ENCODE measurements around the gene C1QTNF6.

C1QTNF6 gene

GRCh38 chr22:37146051-37146385 is 42.0 kb downstream of the C1QTNF6 start:
- no peak for DNase-seq (ENCODE audit: low read depth in 3 of 3, low spot score in 1 of 3)

DNA sequence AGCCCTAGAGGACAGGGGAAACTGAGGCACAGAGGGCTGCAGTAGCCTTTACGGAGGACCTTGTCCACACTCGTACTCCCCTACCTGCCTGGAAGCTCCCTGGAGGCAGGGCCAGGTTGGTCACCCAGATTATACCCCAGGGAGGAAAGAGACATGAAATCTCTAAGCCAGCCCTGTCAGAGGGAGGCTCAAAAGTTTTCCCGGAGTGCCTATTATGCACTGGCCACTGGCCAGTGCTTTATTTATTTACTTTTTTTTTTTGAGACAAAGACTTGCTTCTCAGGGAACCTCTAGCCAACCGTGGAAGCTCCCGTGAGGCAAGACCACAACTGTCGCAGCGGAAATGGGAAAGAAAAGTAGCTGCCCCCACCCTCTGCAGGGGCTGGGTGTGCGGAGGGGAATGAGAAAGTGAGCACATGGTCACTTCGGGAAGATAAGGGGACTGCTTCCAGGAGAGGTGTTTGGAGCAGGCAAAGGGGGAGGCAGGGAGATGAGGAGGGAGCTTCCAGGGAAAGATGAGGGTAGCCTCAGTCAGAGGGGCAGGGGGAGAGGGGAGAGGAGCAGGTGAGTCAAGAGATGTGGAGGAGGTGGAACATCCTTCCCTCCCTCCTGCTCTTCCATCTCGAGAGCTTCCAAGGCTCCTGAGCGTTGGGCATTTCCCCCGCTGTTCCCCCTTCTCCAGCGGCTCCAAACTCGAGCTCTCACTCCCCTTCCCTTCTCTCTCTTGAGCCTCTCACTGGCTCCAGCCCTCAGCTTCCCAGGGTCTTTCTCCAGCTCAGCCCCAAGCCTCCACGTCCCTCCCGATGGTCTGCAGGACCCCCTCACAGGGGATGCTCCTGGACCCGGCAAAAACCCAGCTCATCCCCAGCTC is 42.6 kb downstream of the C1QTNF6 start:
- no peak for DNase-seq (ENCODE audit: low read depth in 3 of 3, low spot score in 1 of 3)

GRCh38 chr22:37144180-37144554 is 43.9 kb downstream of the C1QTNF6 start:
- DNase-seq (ENCODE audit: low read depth in 3 of 3, low spot score in 1 of 3): no peak

DNA sequence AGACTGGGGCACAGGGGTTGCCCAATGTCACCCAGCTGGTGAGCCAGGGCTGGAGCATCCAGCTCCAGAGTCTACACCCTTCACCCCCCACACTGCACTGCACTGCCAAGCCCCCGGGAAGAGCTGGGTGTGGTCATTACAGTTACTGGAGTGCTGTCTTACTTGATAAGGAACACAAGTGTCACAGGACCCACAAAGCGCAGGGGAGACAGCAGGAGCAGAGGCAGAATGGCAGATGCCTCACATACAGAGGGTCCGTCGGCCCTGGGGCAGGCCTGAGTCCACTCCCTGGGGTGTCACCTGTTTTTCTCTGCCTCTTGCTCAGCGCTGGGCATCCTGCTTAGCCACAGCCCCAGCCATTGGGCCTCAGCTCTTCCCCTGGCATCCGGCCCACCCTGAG is 46.1 kb downstream of the C1QTNF6 start:
- DNase-seq (ENCODE audit: low read depth in 3 of 3, low spot score in 1 of 3): no peak

DNA sequence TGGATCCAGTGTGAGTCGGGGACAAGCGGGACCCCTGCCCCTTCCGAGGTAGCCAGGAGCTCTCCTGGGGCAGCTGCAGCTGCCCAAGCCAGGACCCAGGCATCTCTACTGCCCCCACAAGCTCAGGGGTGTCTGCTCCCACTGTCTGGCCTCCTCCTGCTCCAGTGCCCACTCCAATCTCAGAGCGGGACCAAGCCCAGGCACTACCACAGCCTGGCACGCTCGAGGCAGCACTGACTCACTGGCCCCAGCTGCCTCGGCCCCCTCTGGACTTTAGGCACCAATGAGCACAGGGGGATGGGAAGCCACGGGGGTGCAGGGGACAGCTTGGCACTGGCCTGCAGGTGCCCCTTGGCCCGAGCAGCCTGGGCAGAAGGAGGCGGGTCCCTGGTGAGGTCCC is 46.6 kb downstream of the C1QTNF6 start:
- no peak for DNase-seq (ENCODE audit: low read depth in 3 of 3, low spot score in 1 of 3)

- DNase-seq (ENCODE audit: low read depth in 3 of 3, low spot score in 1 of 3): no peak
Measured at GRCh38 chr22:37140686-37141323, 47.2 kb downstream of the C1QTNF6 start.

- DNase-seq (ENCODE audit: low read depth in 3 of 3, low spot score in 1 of 3): no peak
Measured at GRCh38 chr22:37139762-37140161, 48.3 kb downstream of the C1QTNF6 start.

- no peak for DNase-seq (ENCODE audit: low read depth in 3 of 3, low spot score in 1 of 3)
Measured at GRCh38 chr22:37138849-37139561, 49.0 kb downstream of the C1QTNF6 start.

DNA sequence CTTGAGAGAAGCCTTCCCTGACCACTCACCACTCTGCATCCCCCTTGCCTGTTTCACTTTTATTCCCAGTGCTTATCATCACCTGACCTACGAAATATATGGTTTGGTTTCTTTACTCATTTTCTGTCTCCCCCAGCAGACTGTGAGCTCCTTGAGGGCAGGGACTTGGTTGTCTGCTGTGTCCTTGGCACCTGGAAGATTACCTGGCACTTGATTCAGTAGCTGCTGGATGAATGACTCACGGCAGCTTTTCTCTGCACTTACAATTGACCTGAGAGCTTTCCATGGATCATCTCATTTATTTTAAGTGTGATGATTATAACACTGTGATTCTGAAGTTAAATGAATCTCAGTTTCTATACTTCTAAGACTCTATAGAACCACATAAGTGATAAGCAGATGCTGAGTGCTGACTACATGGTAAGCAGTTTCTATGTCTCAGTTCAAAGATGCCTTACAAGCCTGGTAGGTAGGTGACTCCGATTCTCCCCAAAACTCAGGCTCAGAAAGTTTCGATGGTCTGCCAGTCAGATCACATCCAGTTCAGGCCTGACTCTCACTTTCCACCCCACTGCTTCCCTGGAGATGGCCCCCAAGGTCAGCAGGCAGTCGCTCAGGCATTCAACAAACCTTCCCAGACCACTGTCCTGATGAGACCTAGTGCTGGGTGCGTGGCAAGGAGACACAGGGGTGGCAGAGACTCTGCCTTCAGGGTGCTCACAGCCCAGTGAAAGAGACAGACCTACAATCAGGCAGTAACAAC is 50.0 kb downstream of the C1QTNF6 start:
- no peak for DNase-seq (ENCODE audit: low read depth in 3 of 3, low spot score in 1 of 3)

DNA sequence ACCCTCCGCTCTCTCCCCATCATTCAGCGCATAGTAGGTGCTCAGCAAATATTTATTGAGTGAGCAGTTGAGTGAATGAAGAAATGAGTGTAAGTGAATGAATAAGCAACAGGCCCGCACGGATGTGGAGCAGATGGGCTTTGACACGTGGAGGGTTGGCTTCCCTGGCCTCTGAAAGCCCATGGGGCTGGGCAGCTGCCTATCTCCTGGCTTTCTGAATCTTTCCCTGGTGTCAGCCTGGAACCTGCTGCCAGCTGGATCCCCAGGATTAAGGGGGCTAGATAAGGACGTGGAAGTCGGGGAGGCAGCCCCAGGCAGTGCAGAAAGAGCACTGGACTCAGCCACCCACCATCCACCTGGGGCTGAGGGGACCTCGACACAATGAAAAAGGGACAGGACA is 50.9 kb downstream of the C1QTNF6 start:
- no peak for DNase-seq (ENCODE audit: low read depth in 3 of 3, low spot score in 1 of 3)

DNA sequence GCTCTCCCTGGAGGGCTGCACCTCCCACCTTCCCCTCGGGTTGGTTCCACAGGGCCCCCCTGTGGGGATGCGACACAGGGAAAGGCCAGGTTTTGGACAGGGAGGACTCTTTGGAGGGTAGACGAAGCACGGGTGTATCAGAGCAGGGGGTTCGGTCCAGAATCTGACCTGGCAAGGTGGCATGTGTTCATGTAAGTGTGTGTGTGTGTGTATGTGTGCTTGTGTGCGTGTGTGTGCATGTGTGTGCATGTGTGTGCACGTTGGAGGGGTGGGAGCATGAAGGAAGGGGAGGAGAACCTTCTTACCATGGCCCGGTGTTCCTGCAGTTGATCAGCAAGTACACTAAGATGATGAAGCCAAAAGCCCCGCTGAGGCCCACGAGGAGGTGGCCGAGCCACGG is 53.0 kb downstream of the C1QTNF6 start:
- DNase-seq (ENCODE audit: low read depth in 3 of 3, low spot score in 1 of 3): no peak

DNA sequence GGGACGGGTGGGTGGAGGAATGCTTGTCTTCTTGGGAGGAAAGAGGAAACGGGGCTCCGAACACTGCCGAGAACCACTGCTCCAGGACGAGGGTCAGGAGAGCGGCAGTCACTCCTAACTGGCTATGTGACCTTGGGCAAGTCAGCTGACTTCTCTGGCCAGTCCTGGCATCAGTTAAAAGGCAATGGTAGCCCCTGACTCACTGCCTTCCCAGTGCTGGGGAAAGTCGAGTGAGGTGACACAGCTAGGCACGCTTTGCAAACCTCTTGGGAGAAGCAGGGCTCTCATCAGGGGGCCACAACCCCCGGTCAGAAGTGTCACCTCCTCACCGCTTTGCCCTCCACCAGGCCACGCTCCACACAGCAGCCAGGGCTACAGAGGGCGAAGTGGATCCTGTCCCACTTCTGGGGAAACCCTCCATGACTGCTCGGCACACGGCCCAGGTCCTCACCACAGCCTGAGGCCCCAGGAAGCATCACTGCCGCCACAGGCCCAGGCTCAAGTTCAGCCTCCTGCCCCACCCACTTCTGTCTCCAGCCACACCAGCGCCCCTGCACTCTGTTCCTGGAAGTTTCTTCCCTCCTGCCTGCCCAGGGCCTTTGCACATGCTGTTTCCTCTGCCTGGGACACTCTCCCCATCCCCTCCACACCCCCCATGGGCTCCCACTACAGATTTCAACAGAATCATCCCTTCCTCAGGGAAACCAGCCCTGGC is 54.6 kb downstream of the C1QTNF6 start:
- no peak for DNase-seq (ENCODE audit: low read depth in 3 of 3, low spot score in 1 of 3)

GRCh38 chr22:37132773-37133172 is 55.3 kb downstream of the C1QTNF6 start:
- no peak for DNase-seq (ENCODE audit: low read depth in 3 of 3, low spot score in 1 of 3)

All from stimulated activated CD4-positive, alpha-beta T cell treated with anti-CD3 and anti-CD28 coated beads, TNF-alpha, amount 100 ng/mL, for 1 hour (primary cell).